ENCODE measurements around the gene CLEC2D.
"Not testable (repeated sequence)": the region's sequence is repeated elsewhere in the genome, so short reads cannot be mapped to it uniquely, and the experiment has no call there.

CLEC2D gene

DNA sequence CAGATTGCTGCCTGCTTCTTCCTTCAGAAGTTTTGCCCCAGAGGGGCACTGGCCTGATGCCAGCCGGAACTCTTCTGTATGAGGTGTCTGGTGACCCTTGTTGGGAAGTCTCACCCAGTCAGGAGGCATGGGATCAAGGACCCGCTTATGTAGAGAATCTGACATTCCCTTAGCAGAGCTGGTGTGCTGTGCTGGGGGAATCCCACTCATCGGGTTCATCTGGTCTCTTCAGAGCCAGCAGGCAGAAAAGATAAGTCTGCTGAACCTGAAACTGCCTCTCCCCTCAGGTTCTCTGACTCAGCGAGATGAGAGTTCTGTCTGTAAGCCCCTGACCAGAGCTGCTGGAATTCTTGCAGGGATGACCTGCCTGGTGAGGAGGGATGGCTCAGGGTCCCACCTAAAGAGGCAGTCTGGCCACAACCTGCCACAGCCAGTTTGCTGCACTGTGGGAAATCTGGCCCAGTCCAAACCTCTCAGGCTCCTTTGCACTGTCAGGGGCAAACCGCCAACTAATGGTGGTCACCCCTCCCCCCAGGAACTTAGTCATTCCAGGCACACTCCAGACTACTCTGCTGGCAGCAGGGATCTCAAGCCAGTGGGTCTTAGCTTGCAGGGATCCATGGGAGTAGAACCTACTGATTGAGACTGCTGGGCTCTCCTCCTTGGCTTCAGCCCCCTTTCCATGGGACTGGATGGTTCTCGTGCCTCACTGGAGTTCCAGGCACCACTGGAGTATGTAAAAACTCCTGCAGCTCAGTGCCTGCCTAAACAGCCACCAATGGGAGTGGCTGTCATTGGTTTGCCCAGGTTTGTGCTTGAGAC is 4.1 kb downstream of the CLEC2D start:
- peaks cover 28% of the 10 kb centered on the region for H3F3A ChIP-seq (ENCODE audit: control insufficient read depth, insufficient read depth)
- H3K4me3 ChIP-seq (ENCODE audit: low read length) = peak overlapping the region; percentile 83

DNA sequence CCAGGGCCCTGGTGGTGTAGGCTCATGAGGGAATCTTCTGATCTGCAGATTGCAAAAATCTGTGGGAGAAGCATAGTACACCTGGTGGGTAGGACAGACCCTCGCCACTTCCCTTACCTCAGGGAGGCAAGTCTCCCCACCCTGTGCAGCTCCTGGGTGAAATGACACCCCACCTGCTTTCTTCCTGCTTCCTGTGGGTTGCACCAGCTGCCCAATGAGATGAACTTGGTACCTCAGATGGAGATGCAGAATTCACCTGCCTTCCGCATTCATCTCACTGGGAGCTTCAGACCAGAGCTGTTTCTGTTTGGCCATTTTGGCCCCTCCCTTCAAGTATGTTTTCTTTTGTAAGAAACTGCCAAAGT is 4.7 kb downstream of the CLEC2D start:
- peak overlapping the region; percentile 72 for H3K4me2 ChIP-seq (ENCODE audit: low read length)
- H3K27ac ChIP-seq (ENCODE audit: low read depth, low read length) = peak overlapping the region; percentile 96
- H4K20me1 ChIP-seq (ENCODE audit: control insufficient read depth, insufficient read depth, low read depth, low read length) = peaks cover 9% of the 10 kb centered on the region; the same call in 1 of the 2 replicates
- H3K36me3 ChIP-seq (ENCODE audit: control insufficient read depth, low read length) = peaks cover 95% of the 10 kb centered on the region
- peaks cover 99% of the 10 kb centered on the region for H3K79me2 ChIP-seq (ENCODE audit: control insufficient read depth, low read length)
- TF ChIP-seq EZH2phosphoT487 (IDR thresholded peaks at IDR 0.05; ENCODE audit: borderline replicate concordance, low read length) = no peak
- H3K9me2 ChIP-seq (replicated peaks; ENCODE audit: control insufficient read depth, low read length) = no peaks in the 10 kb centered on the region
- peaks cover 26% of the 10 kb centered on the region for H3K9me3 ChIP-seq (ENCODE audit: control insufficient read depth, insufficient read depth, low read length)
- peak overlapping the region; percentile 83 for H3K4me3 ChIP-seq (ENCODE audit: low read length)
- peaks cover 22% of the 10 kb centered on the region for H3F3A ChIP-seq (ENCODE audit: control insufficient read depth, insufficient read depth)
- H3K4me1 ChIP-seq (ENCODE audit: control insufficient read depth, low read length) = peaks cover 55% of the 10 kb centered on the region
- H3K27me3 ChIP-seq (ENCODE audit: control insufficient read depth, low read length) = no peaks in the 10 kb centered on the region

More for the DNA sequence above, 4.1 kb downstream of the CLEC2D start:
- H3K36me3 ChIP-seq (ENCODE audit: control insufficient read depth, low read length) = peaks cover 90% of the 10 kb centered on the region
- TF ChIP-seq EZH2phosphoT487 (IDR thresholded peaks at IDR 0.05; ENCODE audit: borderline replicate concordance, low read length) = no peak
- TF ChIP-seq, protein P1, sequence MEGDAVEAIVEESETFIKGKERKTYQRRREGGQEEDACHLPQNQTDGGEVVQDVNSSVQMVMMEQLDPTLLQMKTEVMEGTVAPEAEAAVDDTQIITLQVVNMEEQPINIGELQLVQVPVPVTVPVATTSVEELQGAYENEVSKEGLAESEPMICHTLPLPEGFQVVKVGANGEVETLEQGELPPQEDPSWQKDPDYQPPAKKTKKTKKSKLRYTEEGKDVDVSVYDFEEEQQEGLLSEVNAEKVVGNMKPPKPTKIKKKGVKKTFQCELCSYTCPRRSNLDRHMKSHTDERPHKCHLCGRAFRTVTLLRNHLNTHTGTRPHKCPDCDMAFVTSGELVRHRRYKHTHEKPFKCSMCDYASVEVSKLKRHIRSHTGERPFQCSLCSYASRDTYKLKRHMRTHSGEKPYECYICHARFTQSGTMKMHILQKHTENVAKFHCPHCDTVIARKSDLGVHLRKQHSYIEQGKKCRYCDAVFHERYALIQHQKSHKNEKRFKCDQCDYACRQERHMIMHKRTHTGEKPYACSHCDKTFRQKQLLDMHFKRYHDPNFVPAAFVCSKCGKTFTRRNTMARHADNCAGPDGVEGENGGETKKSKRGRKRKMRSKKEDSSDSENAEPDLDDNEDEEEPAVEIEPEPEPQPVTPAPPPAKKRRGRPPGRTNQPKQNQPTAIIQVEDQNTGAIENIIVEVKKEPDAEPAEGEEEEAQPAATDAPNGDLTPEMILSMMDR (IDR thresholded peaks at IDR 0.05; ENCODE audit: low read depth, low read length, poor library complexity, severe bottlenecking) = no peak
- peaks cover 98% of the 10 kb centered on the region for H3K79me2 ChIP-seq (ENCODE audit: control insufficient read depth, low read length)
- peak overlapping the region; percentile 96 for H3K27ac ChIP-seq (ENCODE audit: low read depth, low read length)
- peaks cover 9% of the 10 kb centered on the region; the same call in 1 of the 2 replicates for H4K20me1 ChIP-seq (ENCODE audit: control insufficient read depth, insufficient read depth, low read depth, low read length)
- H3K9me3 ChIP-seq (ENCODE audit: control insufficient read depth, insufficient read depth, low read length) = peaks cover 26% of the 10 kb centered on the region
- peaks cover 60% of the 10 kb centered on the region for H3K4me1 ChIP-seq (ENCODE audit: control insufficient read depth, low read length)
- no peaks in the 10 kb centered on the region for H3K9me2 ChIP-seq (replicated peaks; ENCODE audit: control insufficient read depth, low read length)
- peak overlapping the region; percentile 72 for H3K4me2 ChIP-seq (ENCODE audit: low read length)
- H3K27me3 ChIP-seq (ENCODE audit: control insufficient read depth, low read length) = no peaks in the 10 kb centered on the region

DNA sequence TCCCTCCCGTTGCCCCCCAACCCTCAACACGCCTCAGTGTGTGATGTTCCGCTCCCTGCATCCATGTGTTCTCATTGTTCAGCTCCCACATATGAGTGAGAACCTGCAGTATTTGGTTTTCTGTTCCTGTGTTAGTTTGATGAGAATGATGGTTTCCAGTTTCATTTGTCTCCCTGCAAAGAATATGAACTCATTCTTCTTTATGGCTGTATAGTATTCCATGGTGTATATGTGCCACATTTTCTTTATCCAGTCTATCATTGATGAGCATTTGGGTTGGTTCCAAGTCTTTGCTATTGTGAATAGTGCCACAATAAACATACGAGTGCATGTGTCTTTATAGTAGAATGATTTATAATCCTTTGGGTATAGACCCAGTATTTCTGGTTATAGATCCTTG is 13.0 kb downstream of the CLEC2D start:
- H3K79me2 ChIP-seq (ENCODE audit: control insufficient read depth, low read length) = peaks cover 98% of the 10 kb centered on the region
- H3K36me3 ChIP-seq (ENCODE audit: control insufficient read depth, low read length) = peaks cover 97% of the 10 kb centered on the region
- H3K9me3 ChIP-seq (ENCODE audit: control insufficient read depth, insufficient read depth, low read length) = peaks cover 20% of the 10 kb centered on the region
- H3F3A ChIP-seq (ENCODE audit: control insufficient read depth, insufficient read depth); H3K27ac ChIP-seq (ENCODE audit: low read depth, low read length); H3K4me2 ChIP-seq (ENCODE audit: low read length); H3K4me3 ChIP-seq (ENCODE audit: low read length); H4K20me1 ChIP-seq (ENCODE audit: control insufficient read depth, insufficient read depth, low read depth, low read length); H3K27me3 ChIP-seq (ENCODE audit: control insufficient read depth, low read length); H3K9me2 ChIP-seq (replicated peaks; ENCODE audit: control insufficient read depth, low read length); H3K4me1 ChIP-seq (ENCODE audit: control insufficient read depth, low read length): not testable (repeated sequence)

DNA sequence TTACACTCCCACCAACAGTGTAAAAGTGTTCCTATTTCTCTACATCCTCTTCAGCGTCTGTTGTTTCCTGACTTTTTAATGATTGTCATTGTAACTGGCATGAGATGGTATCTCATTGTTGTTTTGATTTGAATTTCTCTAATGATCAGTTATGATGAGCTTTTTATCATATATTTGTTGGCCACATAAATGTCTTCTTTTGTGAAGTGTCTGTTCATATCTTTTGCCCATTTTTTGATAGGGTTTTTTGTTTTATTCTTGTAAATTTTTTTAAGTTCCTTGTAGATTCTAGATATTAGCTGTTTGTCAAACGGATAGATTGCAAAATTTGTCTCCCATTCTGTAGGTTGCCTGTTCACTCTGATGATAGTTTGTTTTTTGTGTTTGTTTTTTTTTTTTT is 13.4 kb downstream of the CLEC2D start:
- H3K36me3 ChIP-seq (ENCODE audit: control insufficient read depth, low read length) = peaks cover 97% of the 10 kb centered on the region
- H3K4me3 ChIP-seq (ENCODE audit: low read length); H4K20me1 ChIP-seq (ENCODE audit: control insufficient read depth, insufficient read depth, low read depth, low read length); H3K4me2 ChIP-seq (ENCODE audit: low read length); H3K27me3 ChIP-seq (ENCODE audit: control insufficient read depth, low read length); H3K9me2 ChIP-seq (replicated peaks; ENCODE audit: control insufficient read depth, low read length); H3F3A ChIP-seq (ENCODE audit: control insufficient read depth, insufficient read depth); H3K4me1 ChIP-seq (ENCODE audit: control insufficient read depth, low read length); H3K27ac ChIP-seq (ENCODE audit: low read depth, low read length): not testable (repeated sequence)
- peaks cover 16% of the 10 kb centered on the region for H3K9me3 ChIP-seq (ENCODE audit: control insufficient read depth, insufficient read depth, low read length)
- H3K79me2 ChIP-seq (ENCODE audit: control insufficient read depth, low read length) = peaks cover 94% of the 10 kb centered on the region

DNA sequence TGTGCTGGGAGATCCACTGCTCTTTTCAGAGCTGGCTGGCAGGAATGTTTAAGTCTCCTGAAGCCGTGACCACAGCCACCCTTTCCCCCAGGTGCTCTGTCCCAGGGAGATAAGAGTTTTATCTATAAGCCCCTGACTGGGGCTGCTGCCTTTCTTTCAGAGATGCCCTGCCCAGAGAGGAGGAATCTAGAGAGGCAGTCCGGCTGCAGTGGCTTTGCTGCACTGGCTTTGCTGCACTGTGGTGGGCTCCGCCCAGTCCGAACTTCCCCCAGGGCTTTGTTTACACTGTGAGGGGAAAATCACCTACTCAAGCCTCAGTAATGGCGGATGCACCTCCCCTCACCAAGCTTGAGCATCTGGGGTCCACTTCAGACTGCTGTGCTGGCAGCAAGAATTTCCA is 15.9 kb downstream of the CLEC2D start:
- H3K27me3 ChIP-seq (ENCODE audit: control insufficient read depth, low read length); H3K27ac ChIP-seq (ENCODE audit: low read depth, low read length); H4K20me1 ChIP-seq (ENCODE audit: control insufficient read depth, insufficient read depth, low read depth, low read length); H3K4me1 ChIP-seq (ENCODE audit: control insufficient read depth, low read length); H3K9me3 ChIP-seq (ENCODE audit: control insufficient read depth, insufficient read depth, low read length); H3K9me2 ChIP-seq (replicated peaks; ENCODE audit: control insufficient read depth, low read length); H3K4me3 ChIP-seq (ENCODE audit: low read length); H3K4me2 ChIP-seq (ENCODE audit: low read length): not testable (repeated sequence)
- Histone ChIP-seq H3F3A (ENCODE audit: control insufficient read depth, insufficient read depth) (peaks cover 15% of the 10 kb centered on the region), H3K36me3 (ENCODE audit: control insufficient read depth, low read length) (peaks cover 97% of the 10 kb centered on the region), H3K79me2 (ENCODE audit: control insufficient read depth, low read length) (peaks cover 73% of the 10 kb centered on the region)

All from DOHH2 (cell line).